H9 (cell line): Measurements from ENCODE around the gene ARSH. TPM values are rescaled to one million over a fixed set of nuclear protein-coding genes. Genes with fewer than 3 reads are reported as not detected.
"Not testable (repeated sequence)": the region's sequence is repeated elsewhere in the genome, so short reads cannot be mapped to it uniquely, and the experiment has no call there.

ENCODE experiments used
- DNase-seq: peaks from one replicate; pipeline ENCODE4 v3.0.0-alpha.2; 2017
- H2AFZ ChIP-seq: one replicate; pipeline ENCODE4 v1.6.1; 2013; ENCODE audit warnings: mild to moderate bottlenecking, low read length, control low read depth, moderate library complexity
- H2AK5ac ChIP-seq: 2 replicates; pipeline ENCODE4 v1.6.1; 2013; ENCODE audit warnings: low read length, control low read depth, mixed read lengths; ENCODE audit not compliant: insufficient read length
- H2BK120ac ChIP-seq: one replicate; pipeline ENCODE4 v1.6.1; 2013; ENCODE audit warnings: low read depth, mild to moderate bottlenecking, low read length, control low read depth, inconsistent platforms; ENCODE audit not compliant: poor library complexity, severe bottlenecking
- H2BK12ac ChIP-seq: 2 replicates; pipeline ENCODE4 v1.6.1; 2013; ENCODE audit warnings: low read length, control low read depth, mixed read lengths, low read depth; ENCODE audit not compliant: insufficient read length
- H2BK15ac ChIP-seq: 2 replicates; pipeline ENCODE4 v1.6.1; 2013; ENCODE audit warnings: low read depth, low read length, control low read depth
- H2BK20ac ChIP-seq: one replicate; pipeline ENCODE4 v1.6.1; 2013; ENCODE audit warnings: low read depth, mild to moderate bottlenecking, low read length, control low read depth, inconsistent platforms; ENCODE audit not compliant: poor library complexity, severe bottlenecking
- H2BK5ac ChIP-seq: 2 replicates; pipeline ENCODE4 v1.6.1; 2013; ENCODE audit warnings: low read length, control low read depth, mixed read lengths; ENCODE audit not compliant: insufficient read length
- H3K14ac ChIP-seq: 2 replicates; pipeline ENCODE4 v1.6.1; 2013; ENCODE audit warnings: low read length, control low read depth; ENCODE audit not compliant: insufficient read depth
- H3K18ac ChIP-seq: 2 replicates; pipeline ENCODE4 v1.6.1; 2013; ENCODE audit warnings: low read depth, mild to moderate bottlenecking, mixed read lengths, low read length, control low read depth; ENCODE audit not compliant: insufficient read length
- H3K23ac ChIP-seq: 2 replicates; pipeline ENCODE4 v1.6.1; 2013; ENCODE audit warnings: low read length, control low read depth, mixed read lengths, low read depth; ENCODE audit not compliant: insufficient read length
- H3K23me2 ChIP-seq: 2 replicates; pipeline ENCODE4 v1.6.1; 2013; ENCODE audit warnings: low read depth, mild to moderate bottlenecking, mixed read lengths, low read length, control low read depth; ENCODE audit not compliant: insufficient read length, poor library complexity, severe bottlenecking
- H3K27ac ChIP-seq: 2 replicates; pipeline ENCODE4 v1.5.1; 2013; ENCODE audit warnings: low read length, control low read depth, mixed read lengths, low read depth; ENCODE audit not compliant: insufficient read length
- H3K27me3 ChIP-seq: 2 replicates; pipeline ENCODE4 v1.6.1; 2013; ENCODE audit warnings: low read length, control low read depth, inconsistent platforms; ENCODE audit not compliant: insufficient read depth
- H3K4ac ChIP-seq: 2 replicates; pipeline ENCODE4 v1.6.1; 2013; ENCODE audit warnings: low read depth, mild to moderate bottlenecking, control low read depth, inconsistent platforms, low read length, moderate library complexity
- H3K4me1 ChIP-seq: 2 replicates; pipeline ENCODE4 v1.6.1; 2013; ENCODE audit warnings: low read length, control low read depth, inconsistent platforms; ENCODE audit not compliant: insufficient read depth
- H3K4me2 ChIP-seq: 2 replicates; pipeline ENCODE4 v1.6.1; 2013; ENCODE audit warnings: low read length, control low read depth, mixed read lengths; ENCODE audit not compliant: insufficient read length, insufficient read depth
- H3K56ac ChIP-seq: 2 replicates; pipeline ENCODE4 v1.6.1; 2013; ENCODE audit warnings: low read depth, mild to moderate bottlenecking, mixed read lengths, low read length, control low read depth; ENCODE audit not compliant: insufficient read length
- H3K79me1 ChIP-seq: 2 replicates; pipeline ENCODE4 v1.6.1; 2013; ENCODE audit warnings: low read depth, mild to moderate bottlenecking, moderate library complexity, low read length, control low read depth, inconsistent platforms; ENCODE audit not compliant: insufficient read depth, poor library complexity, severe bottlenecking
- H3K79me2 ChIP-seq: 2 replicates; pipeline ENCODE4 v1.6.1; 2013; ENCODE audit warnings: low read length, control low read depth, inconsistent platforms; ENCODE audit not compliant: insufficient read depth
- H3K9ac ChIP-seq: 2 replicates; pipeline ENCODE4 v1.6.1; 2013; ENCODE audit warnings: low read length, control low read depth, mixed read lengths; ENCODE audit not compliant: insufficient read length; ENCODE audit errors: extremely low read depth
- H3K9me3 ChIP-seq: one replicate; pipeline ENCODE4 v1.6.1; 2013; ENCODE audit warnings: low read depth, low read length, inconsistent platforms; ENCODE audit not compliant: control insufficient read depth
- H3T11ph ChIP-seq: one replicate; pipeline ENCODE4 v1.6.1; 2013; ENCODE audit warnings: mild to moderate bottlenecking, low read length, control low read depth, inconsistent platforms
- H4K20me1 ChIP-seq: one replicate; pipeline ENCODE4 v1.6.1; 2013; ENCODE audit not compliant: control insufficient read depth, insufficient read length, insufficient read depth
- H4K5ac ChIP-seq: 2 replicates; pipeline ENCODE4 v1.6.1; 2013; ENCODE audit warnings: low read depth, mild to moderate bottlenecking, mixed read lengths, low read length, control low read depth; ENCODE audit not compliant: insufficient read length
- H4K8ac ChIP-seq: replicated peaks from 2 replicates; pipeline ENCODE4 v1.6.1; 2013; ENCODE audit warnings: low read length, control low read depth, mixed read lengths, low read depth; ENCODE audit not compliant: insufficient read length
- H4K91ac ChIP-seq: 2 replicates; pipeline ENCODE4 v1.6.1; 2013; ENCODE audit warnings: low read depth, mild to moderate bottlenecking, moderate library complexity, mixed read lengths, low read length, control low read depth; ENCODE audit not compliant: insufficient read length
- H3K27ac Mint-ChIP-seq, 3 experiments: 2 replicates in 2 of 3; 3 replicates in 1 of 3; pipeline ENCODE4 v1.8.0; 2020 to 2021; ENCODE audit warnings: mixed read lengths in 3 of 3, mild to moderate bottlenecking in 1 of 3, moderate library complexity in 1 of 3
- H3K27me3 Mint-ChIP-seq: 2 replicates; pipeline ENCODE4 v1.8.0; 2021; ENCODE audit warnings: low read depth, mild to moderate bottlenecking, moderate library complexity, mixed read lengths
- H3K36me3 Mint-ChIP-seq, 3 experiments: 2 replicates in 2 of 3; 3 replicates in 1 of 3; pipeline ENCODE4 v1.8.0; 2020 to 2021; ENCODE audit warnings: low read depth in 3 of 3, mixed read lengths in 3 of 3; ENCODE audit not compliant: insufficient read depth in 1 of 3
- H3K4me1 Mint-ChIP-seq, 2 experiments: 2 replicates each; pipeline ENCODE4 v1.8.0; 2020; ENCODE audit warnings: mixed read lengths in 2 of 2
- H3K4me3 Mint-ChIP-seq, 2 experiments: 2 replicates in 1 of 2; 3 replicates in 1 of 2; pipeline ENCODE4 v1.8.0; 2020 to 2021; ENCODE audit warnings: mild to moderate bottlenecking in 2 of 2, mixed read lengths in 2 of 2, moderate library complexity in 1 of 2
- H3K9me3 Mint-ChIP-seq, 2 experiments: 2 replicates in 1 of 2; 3 replicates in 1 of 2; pipeline ENCODE4 v1.8.0; 2020; ENCODE audit warnings: mild to moderate bottlenecking in 2 of 2, mixed read lengths in 2 of 2, moderate library complexity in 1 of 2
- whole genome bisulfite sequencing: extraction: QIAGEN DNeasy Blood & Tissue Kit; methylation state at CpG from one replicate; pipeline ENCODE4 v1.1.7; 2013; ENCODE audit warnings: missing lambda C conversion rate, low lambda C conversion rate, mixed read lengths; ENCODE audit not compliant: insufficient read length; ENCODE audit errors: extremely low coverage; 5-methylcytosine and 5-hydroxymethylcytosine counted together
- total RNA-seq: library from RNA; stranded (reverse); gene quantifications from 2 replicates; pipeline ENCODE4 v1.2.1, GENCODE V29; 2021
- TF ChIP-seq, protein P1 (sequence below): fragments of 200-600 bp; sonication (generic); conservative IDR thresholded peaks from 3 replicates; pipeline ENCODE4 v1.8.0; 2021; ENCODE audit warnings: antibody characterized with exemption, mild to moderate bottlenecking

ARSH gene
- total RNA-seq, 1 experiment from 2014 or later, result not detected

DNA sequence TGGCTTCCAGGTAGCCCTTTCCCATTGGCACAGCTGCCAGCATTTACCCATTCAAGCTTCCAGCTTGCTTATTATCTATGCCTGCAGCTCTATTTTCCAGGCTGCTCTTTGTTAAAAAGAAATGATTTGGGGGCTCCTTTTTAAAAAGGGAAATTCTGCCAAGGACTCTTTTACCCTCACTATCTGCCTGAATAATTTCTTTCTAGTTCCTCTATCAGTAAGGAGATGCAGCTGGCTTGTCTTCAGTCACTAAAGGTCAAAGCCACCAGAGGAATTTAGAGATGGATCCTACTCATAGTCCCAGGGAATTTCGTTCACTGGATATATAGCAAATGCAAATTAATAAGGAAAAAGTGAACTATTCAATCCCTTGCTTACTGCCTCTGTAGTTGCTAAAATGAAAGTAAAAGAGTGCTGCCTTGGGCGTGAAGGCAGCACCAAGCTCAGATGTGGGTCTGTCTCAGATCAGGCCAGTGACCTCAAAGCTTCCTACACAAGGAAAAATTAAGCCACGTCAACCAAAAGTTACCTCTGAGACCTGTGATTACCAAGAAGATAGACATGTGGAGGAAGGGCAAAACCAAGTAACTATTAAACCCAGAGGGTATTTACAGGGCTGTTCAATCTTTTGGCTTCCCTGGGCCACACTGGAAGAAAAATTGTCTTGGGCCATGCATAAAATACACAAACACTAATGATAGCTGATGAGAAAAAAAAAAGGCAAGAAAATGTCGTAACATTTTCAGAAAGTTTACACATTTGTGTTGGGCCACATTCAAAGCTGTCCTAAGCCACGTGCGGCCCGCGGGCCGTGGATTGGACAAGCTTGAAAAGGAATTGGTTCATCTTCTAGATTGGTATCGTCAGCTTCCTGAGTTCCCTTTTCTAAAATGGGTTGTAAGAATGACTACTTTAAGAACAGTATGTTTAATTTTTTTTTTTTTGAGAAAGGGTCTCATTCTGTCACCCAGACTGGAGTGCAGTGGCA, 40.2 kb downstream of the ARSH start:
- H3K23me2 ChIP-seq, result no peaks in the 10 kb centered on the region
- H3K14ac ChIP-seq, result no peak overlapping the region
- H3K9ac ChIP-seq, result no peak overlapping the region
- H3K36me3 Mint-ChIP-seq, result peaks cover 0 to 2% (median under 1%) of the 10 kb centered on the region in 3 experiments; a peak in 2 of 7 replicates
- no peaks in the 10 kb centered on the region for H3K79me1 ChIP-seq
- no peak overlapping the region for H2AK5ac ChIP-seq
- H3K9me3 ChIP-seq, result no peaks in the 10 kb centered on the region
- no peak overlapping the region for H2BK120ac ChIP-seq
- no peaks in the 10 kb centered on the region for H3K4me1 ChIP-seq
- no peak overlapping the region for H4K8ac ChIP-seq
- H3K23ac ChIP-seq, result no peak overlapping the region
- no peak overlapping the region for H4K5ac ChIP-seq
- no CpG with 5 or more reads among the region's 10 CpGs for WGBS
- no peak overlapping the region for H3K27ac ChIP-seq
- no peaks in the 10 kb centered on the region for H3K27me3 Mint-ChIP-seq
- H3K4me3 Mint-ChIP-seq, result no peak overlapping the region
- H3K9me3 Mint-ChIP-seq, result peaks cover 6 to 9% of the 10 kb centered on the region in 2 experiments; a peak in 3 of 5 replicates
- no peak overlapping the region for H2BK20ac ChIP-seq
- no peak overlapping the region for H2BK15ac ChIP-seq
- H3K4me2 ChIP-seq, result no peak overlapping the region
- TF ChIP-seq, protein P1, sequence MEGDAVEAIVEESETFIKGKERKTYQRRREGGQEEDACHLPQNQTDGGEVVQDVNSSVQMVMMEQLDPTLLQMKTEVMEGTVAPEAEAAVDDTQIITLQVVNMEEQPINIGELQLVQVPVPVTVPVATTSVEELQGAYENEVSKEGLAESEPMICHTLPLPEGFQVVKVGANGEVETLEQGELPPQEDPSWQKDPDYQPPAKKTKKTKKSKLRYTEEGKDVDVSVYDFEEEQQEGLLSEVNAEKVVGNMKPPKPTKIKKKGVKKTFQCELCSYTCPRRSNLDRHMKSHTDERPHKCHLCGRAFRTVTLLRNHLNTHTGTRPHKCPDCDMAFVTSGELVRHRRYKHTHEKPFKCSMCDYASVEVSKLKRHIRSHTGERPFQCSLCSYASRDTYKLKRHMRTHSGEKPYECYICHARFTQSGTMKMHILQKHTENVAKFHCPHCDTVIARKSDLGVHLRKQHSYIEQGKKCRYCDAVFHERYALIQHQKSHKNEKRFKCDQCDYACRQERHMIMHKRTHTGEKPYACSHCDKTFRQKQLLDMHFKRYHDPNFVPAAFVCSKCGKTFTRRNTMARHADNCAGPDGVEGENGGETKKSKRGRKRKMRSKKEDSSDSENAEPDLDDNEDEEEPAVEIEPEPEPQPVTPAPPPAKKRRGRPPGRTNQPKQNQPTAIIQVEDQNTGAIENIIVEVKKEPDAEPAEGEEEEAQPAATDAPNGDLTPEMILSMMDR, result no peak
- no peaks in the 10 kb centered on the region for H3K27me3 ChIP-seq
- H3K4ac ChIP-seq, result no peak overlapping the region
- no peaks in the 10 kb centered on the region for H4K20me1 ChIP-seq
- no peak overlapping the region for H3K27ac Mint-ChIP-seq
- H3K4me1 Mint-ChIP-seq, result peaks cover 3 to 15% of the 10 kb centered on the region in 2 experiments; a peak in 3 of 4 replicates
- no peak overlapping the region for H2BK12ac ChIP-seq
- no peak overlapping the region for H3T11ph ChIP-seq
- H2BK5ac ChIP-seq, result no peak overlapping the region
- H4K91ac ChIP-seq, result no peak overlapping the region
- H2AFZ ChIP-seq, result no peak overlapping the region
- no peak overlapping the region for H3K56ac ChIP-seq
- H3K18ac ChIP-seq, result no peak overlapping the region
- DNase-seq, result no peak
- no peaks in the 10 kb centered on the region for H3K79me2 ChIP-seq

DNA sequence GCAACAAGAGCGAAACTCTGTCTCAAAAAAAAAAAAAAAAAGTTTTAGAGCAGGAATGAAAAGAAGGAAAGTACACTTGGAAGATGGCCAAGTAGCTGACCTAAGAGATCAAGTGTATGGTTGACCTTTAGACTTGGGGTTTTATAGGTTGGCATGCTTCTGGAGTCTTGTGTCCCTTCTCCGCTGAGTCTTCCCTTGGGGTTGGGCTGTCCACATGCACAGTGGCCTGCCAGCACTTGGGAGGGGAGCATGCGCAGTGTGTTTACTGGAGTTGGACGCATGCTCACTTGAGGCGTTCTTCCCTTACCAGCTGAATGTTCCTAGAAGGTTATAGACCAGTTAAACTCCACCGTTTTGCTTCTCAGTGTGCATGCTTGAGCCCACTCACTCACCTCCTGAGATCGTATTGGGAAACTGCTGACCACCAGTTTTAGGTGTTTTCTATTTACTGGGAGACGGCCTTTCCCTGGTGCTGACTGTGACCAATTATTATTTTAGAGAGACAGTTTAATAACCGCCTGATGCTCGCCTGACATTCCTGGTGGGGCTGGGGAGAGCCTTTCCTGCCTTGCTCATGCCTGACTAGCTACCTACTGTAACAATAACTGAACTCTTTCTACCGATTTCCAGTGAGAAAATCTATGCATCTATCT, 44.3 kb downstream of the ARSH start:
- not testable (repeated sequence) for H3T11ph ChIP-seq, H3K9me3 ChIP-seq, H3K4me1 ChIP-seq, H3K27me3 Mint-ChIP-seq, H2BK5ac ChIP-seq, H3K9me3 Mint-ChIP-seq, H3K9ac ChIP-seq, H2BK20ac ChIP-seq, H3K14ac ChIP-seq, H3K36me3 Mint-ChIP-seq, H4K20me1 ChIP-seq, H3K27ac ChIP-seq, H4K8ac ChIP-seq, H3K23me2 ChIP-seq, H3K4ac ChIP-seq, H3K79me1 ChIP-seq, H3K4me3 Mint-ChIP-seq, H2AK5ac ChIP-seq, H3K56ac ChIP-seq, H3K27ac Mint-ChIP-seq, H4K91ac ChIP-seq, H2BK12ac ChIP-seq, H3K27me3 ChIP-seq, H2BK15ac ChIP-seq, DNase-seq, H3K18ac ChIP-seq, H3K79me2 ChIP-seq, H3K4me2 ChIP-seq, H2AFZ ChIP-seq, H2BK120ac ChIP-seq, H3K23ac ChIP-seq, H4K5ac ChIP-seq
- no CpG with 5 or more reads among the region's 11 CpGs for WGBS
- H3K4me1 Mint-ChIP-seq, result peaks cover 7 to 20% of the 10 kb centered on the region in 2 experiments; a peak in 3 of 4 replicates
